Activated CD8-positive, alpha-beta T cell treated with anti-CD3 and anti-CD28 coated beads for 36 hours (primary cell): ENCODE results near the gene USP14. TPM values are rescaled to one million over a fixed set of nuclear protein-coding genes. Genes with fewer than 3 reads are reported as not detected.

Experiments used
- ATAC-seq: fragments of 200-7000 bp; cut with Tn5 transposase; one replicate; pipeline ENCODE4 v1.10.0; 2021; ENCODE audit warnings: mild to moderate bottlenecking, moderate library complexity
- CTCF ChIA-PET: fragments of 350-600 bp; sonication (Branson Sonifier 250); formaldehyde crosslinking; loops from one replicate; lab custom pipeline; 2021; ENCODE audit warnings: antibody characterized with exemption; lab: Charles Lee
- POLR2A ChIA-PET: fragments of 350-600 bp; sonication (Branson Sonifier 250); formaldehyde crosslinking; loops from one replicate; lab custom pipeline; 2021; ENCODE audit warnings: antibody characterized with exemption; lab: Charles Lee
- DNase-seq: peaks from one replicate; pipeline ENCODE4 v3.0.0-alpha.2; 2020
- H3K27ac Mint-ChIP-seq: one replicate; pipeline ENCODE4 v1.8.0; 2021; ENCODE audit warnings: mild to moderate bottlenecking, mixed read lengths
- H3K27me3 Mint-ChIP-seq: one replicate; pipeline ENCODE4 v1.8.0; 2021; ENCODE audit warnings: mixed read lengths
- H3K36me3 Mint-ChIP-seq: one replicate; pipeline ENCODE4 v1.8.0; 2021; ENCODE audit warnings: low read depth, mixed read lengths
- H3K4me1 Mint-ChIP-seq: one replicate; pipeline ENCODE4 v1.8.0; 2021; ENCODE audit warnings: low read depth, mixed read lengths
- H3K4me3 Mint-ChIP-seq: one replicate; pipeline ENCODE4 v1.8.0; 2021; ENCODE audit warnings: mild to moderate bottlenecking, moderate library complexity, mixed read lengths
- H3K9me3 Mint-ChIP-seq: one replicate; pipeline ENCODE4 v1.8.0; 2021; ENCODE audit warnings: mixed read lengths
- intact Hi-C: fragments of 100-400 bp; cut with micrococcal nuclease; formaldehyde crosslinking; loops from one replicate; pipeline ENCODE4 v1.10.0; 2022
- total RNA-seq, 2 experiments: library from RNA; stranded (reverse); gene quantifications; one replicate each; pipeline ENCODE4 v1.2.3, GENCODE V29; 2021
- TF ChIP-seq, protein P1 (sequence below): fragments of 200-600 bp; IDR thresholded peaks from one replicate; pipeline ENCODE4 v1.8.0; 2022; ENCODE audit warnings: antibody characterized with exemption, mild to moderate bottlenecking

Gene USP14
- total RNA-seq, 2 experiments from 2014 or later = 94.6 to 96.2 TPM

DNA sequence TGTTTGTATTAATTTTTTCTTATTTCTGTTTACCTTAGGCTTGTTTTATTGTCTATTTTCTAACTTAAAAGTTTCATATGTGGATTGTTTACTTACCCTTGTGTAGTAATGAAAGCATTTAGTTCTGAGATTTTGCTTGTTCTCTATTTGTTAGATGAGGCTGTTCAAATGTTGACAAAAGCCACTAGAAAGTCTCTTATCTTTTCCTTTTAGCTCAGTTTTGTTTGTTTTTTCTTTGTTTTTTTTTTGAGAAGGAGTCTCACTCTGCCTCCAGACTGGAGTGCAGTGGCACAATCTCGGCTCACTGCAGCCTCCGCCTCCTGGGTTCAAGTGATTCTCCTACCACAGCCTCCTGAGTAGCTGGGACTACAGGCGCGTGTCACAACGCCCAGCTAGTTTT, 30.9 kb downstream of the USP14 start:
- CTCF ChIA-PET = no interaction called here
- POLR2A ChIA-PET = no interaction called here
- no peaks in the 10 kb centered on the region for H3K27me3 Mint-ChIP-seq
- H3K9me3 Mint-ChIP-seq = no peaks in the 10 kb centered on the region
- TF ChIP-seq, protein P1, sequence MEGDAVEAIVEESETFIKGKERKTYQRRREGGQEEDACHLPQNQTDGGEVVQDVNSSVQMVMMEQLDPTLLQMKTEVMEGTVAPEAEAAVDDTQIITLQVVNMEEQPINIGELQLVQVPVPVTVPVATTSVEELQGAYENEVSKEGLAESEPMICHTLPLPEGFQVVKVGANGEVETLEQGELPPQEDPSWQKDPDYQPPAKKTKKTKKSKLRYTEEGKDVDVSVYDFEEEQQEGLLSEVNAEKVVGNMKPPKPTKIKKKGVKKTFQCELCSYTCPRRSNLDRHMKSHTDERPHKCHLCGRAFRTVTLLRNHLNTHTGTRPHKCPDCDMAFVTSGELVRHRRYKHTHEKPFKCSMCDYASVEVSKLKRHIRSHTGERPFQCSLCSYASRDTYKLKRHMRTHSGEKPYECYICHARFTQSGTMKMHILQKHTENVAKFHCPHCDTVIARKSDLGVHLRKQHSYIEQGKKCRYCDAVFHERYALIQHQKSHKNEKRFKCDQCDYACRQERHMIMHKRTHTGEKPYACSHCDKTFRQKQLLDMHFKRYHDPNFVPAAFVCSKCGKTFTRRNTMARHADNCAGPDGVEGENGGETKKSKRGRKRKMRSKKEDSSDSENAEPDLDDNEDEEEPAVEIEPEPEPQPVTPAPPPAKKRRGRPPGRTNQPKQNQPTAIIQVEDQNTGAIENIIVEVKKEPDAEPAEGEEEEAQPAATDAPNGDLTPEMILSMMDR = no peak
- no peak overlapping the region for H3K27ac Mint-ChIP-seq
- intact Hi-C loops = no loop called here
- peaks cover 11% of the 10 kb centered on the region for H3K4me1 Mint-ChIP-seq
- peaks cover 16% of the 10 kb centered on the region for H3K36me3 Mint-ChIP-seq
- H3K4me3 Mint-ChIP-seq = no peak overlapping the region
- ATAC-seq (no peak), DNase-seq (no peak)

DNA sequence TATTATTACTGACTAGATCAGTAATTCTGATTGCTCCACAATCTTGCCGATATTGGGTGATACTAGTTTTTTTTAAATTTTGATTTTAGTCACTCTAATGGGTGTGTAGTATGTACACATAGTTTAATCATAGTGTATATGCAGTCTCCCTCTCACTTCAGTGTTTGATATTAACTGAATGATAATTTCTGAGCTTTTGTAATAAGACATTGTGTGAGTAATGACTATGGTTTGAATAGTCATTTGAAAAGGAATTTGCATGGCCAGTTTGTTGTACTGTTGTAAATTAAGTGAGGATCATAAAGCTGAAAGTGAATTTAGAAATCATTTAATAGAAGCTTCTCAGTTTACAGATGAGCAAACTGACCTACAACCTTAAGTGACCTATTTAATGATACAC, 33.4 kb downstream of the USP14 start:
- Mint-ChIP-seq H3K27ac (no peak overlapping the region), H3K36me3 (peaks cover 18% of the 10 kb centered on the region), H3K27me3 (no peaks in the 10 kb centered on the region), H3K9me3 (no peaks in the 10 kb centered on the region), H3K4me1 (peaks cover 11% of the 10 kb centered on the region), H3K4me3 (no peak overlapping the region)
- intact Hi-C loops = no loop called here
- CTCF ChIA-PET = interaction anchor here (1.6 kb wide), 1 partner anchor 8 kb away, joined by 4 read pairs; no protein-coding TSS in a partner anchor
- ATAC-seq (no peak), DNase-seq (no peak)
- POLR2A ChIA-PET = interaction anchor here (0.7 kb wide), 1 partner anchor 76 kb away, joined by 3 read pairs; the partner anchor contains the start of gene THOC1
- TF ChIP-seq, protein P1 = no peak

DNA sequence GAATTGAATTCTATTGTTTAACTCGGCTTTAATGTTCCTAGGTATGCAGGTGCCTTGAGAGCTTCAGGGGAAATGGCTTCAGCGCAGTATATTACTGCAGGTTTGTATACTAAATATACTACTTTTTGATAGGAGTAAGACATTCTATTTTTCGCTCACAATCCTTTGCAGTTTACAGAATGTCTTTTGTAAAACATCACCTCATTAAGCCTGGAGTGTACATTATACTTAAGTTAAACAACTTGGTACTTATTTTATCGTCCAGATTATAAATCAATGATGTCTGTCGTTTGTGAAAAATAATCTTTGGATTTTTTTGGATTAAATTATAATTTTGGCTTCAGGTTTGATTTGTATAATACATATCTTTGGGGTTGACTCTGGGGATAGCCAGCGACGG, 34.4 kb downstream of the USP14 start:
- POLR2A ChIA-PET = no interaction called here

DNA sequence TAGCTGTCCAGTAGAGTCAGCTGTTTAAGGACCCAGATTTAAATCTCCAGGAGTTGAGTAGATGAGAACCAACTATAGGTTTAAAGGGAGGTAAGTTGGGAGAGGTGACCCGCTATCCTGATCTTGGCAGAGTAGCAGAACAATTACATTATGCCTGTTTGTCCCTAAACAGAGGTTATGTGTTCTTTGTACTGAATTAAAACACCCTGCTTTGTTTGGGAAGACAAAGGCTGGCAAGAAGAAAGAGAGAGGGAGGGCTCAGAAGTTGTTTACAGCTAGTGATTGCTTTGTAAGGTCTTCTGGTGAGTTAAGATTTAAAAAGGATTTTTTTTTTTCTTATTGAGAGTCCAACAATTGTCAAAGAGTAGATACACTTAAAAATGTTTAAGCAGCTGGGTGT, 37.3 kb downstream of the USP14 start:
- Mint-ChIP-seq H3K27ac (no peak overlapping the region), H3K9me3 (no peaks in the 10 kb centered on the region), H3K27me3 (no peaks in the 10 kb centered on the region), H3K36me3 (peaks cover 26% of the 10 kb centered on the region), H3K4me3 (no peak overlapping the region), H3K4me1 (peaks cover 2% of the 10 kb centered on the region)
- DNase-seq = no peak
- intact Hi-C loops = no loop called here
- CTCF ChIA-PET = no interaction called here
- TF ChIP-seq, protein P1 = no peak
- ATAC-seq = no peak
- POLR2A ChIA-PET = no interaction called here

More for the DNA sequence above, 34.4 kb downstream of the USP14 start:
- H3K36me3 Mint-ChIP-seq = peaks cover 22% of the 10 kb centered on the region
- TF ChIP-seq, protein P1 = no peak
- ATAC-seq (no peak), DNase-seq (no peak)
- CTCF ChIA-PET = no interaction called here
- no peaks in the 10 kb centered on the region for H3K27me3 Mint-ChIP-seq
- H3K4me3 Mint-ChIP-seq = no peak overlapping the region
- H3K27ac Mint-ChIP-seq = no peak overlapping the region
- intact Hi-C loops = no loop called here
- no peaks in the 10 kb centered on the region for H3K9me3 Mint-ChIP-seq
- peaks cover 8% of the 10 kb centered on the region for H3K4me1 Mint-ChIP-seq

DNA sequence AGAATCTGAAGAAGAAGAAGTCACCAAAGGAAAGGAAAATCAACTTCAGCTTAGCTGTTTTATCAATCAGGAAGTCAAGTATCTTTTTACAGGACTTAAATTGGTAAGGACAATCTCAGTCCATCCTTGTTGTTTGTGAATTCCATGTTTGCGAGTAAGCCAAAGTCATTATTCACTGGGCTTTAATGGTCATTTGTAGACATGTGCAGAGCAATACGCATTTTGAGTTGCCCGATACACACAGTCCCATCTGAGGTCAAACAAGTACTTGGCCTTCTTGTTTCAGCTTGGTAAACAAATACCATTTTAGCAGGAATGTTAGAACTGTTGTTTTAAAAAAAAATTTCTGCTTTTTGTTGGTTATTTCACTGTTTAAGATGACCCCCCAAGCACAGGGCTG, 40.9 kb downstream of the USP14 start:
- Mint-ChIP-seq H3K36me3 (peaks cover 41% of the 10 kb centered on the region), H3K27ac (no peak overlapping the region), H3K4me3 (no peak overlapping the region), H3K4me1 (peaks cover 3% of the 10 kb centered on the region), H3K27me3 (no peaks in the 10 kb centered on the region), H3K9me3 (no peaks in the 10 kb centered on the region)
- TF ChIP-seq, protein P1 = no peak
- POLR2A ChIA-PET = no interaction called here
- no peak for DNase-seq
- intact Hi-C loops = no loop called here
- CTCF ChIA-PET = interaction anchor here (1.6 kb wide), 2 partner anchors 8 to 13 kb away, joined by 4 read pairs; no protein-coding TSS in a partner anchor
- ATAC-seq = no peak
